GM13977 (cell line): Measurements from ENCODE around the gene ZNF254.

ENCODE experiments used
- DNase-seq: peaks from one replicate; pipeline ENCODE4 v3.0.0; 2012; ENCODE audit warnings: low spot score
- in situ Hi-C: fragments of 300-500 bp; cut with MboI; formaldehyde crosslinking; loops from one replicate; pipeline ENCODE4 v1.12.0; 2022; ENCODE audit warnings: low sequenced_read_pairs, low pct_unique_long_range_greater_than_20kb, mixed read lengths, inconsistent platforms; ENCODE audit not compliant: unreplicated experiment
- TF ChIP-seq, protein P1 (sequence below): IDR thresholded peaks from 2 replicates; pipeline ENCODE4 v1.5.1; 2012; ENCODE audit warnings: mild to moderate bottlenecking, control low read depth; ENCODE audit not compliant: insufficient read depth; ENCODE audit errors: extremely low read depth, missing control alignments

ZNF254 gene

DNA sequence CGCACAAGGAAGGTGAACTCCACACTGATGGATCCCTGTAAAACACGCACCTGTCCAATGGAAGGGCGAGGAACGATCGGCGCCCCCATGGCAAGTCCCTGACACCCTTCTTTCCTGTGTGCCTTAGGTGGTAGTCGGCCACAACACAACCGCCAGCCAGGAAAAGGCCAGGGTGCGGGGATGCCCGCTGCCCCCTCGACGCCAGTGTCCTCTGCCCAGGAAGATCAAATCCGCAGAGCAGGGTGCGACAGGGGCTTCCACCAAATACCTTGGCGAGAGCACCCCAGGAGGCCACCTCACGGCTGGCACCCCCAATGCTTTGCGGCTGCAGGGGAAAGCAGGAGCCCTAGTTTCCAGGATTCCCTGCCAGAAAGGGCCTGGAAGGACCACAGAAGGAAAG lies 91.2 kb downstream of the ZNF254 start:
- in situ Hi-C loops = no loop called here
- no peak for DNase-seq
- TF ChIP-seq, protein P1, sequence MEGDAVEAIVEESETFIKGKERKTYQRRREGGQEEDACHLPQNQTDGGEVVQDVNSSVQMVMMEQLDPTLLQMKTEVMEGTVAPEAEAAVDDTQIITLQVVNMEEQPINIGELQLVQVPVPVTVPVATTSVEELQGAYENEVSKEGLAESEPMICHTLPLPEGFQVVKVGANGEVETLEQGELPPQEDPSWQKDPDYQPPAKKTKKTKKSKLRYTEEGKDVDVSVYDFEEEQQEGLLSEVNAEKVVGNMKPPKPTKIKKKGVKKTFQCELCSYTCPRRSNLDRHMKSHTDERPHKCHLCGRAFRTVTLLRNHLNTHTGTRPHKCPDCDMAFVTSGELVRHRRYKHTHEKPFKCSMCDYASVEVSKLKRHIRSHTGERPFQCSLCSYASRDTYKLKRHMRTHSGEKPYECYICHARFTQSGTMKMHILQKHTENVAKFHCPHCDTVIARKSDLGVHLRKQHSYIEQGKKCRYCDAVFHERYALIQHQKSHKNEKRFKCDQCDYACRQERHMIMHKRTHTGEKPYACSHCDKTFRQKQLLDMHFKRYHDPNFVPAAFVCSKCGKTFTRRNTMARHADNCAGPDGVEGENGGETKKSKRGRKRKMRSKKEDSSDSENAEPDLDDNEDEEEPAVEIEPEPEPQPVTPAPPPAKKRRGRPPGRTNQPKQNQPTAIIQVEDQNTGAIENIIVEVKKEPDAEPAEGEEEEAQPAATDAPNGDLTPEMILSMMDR = no peak
